K562 (cell line): ENCODE measurements around the gene COX10.

ENCODE experiments used
- ATF6 ChIP-seq: sonication (generic); formaldehyde crosslinking; IDR thresholded peaks from 2 replicates; pipeline ENCODE4 v1.4.0; 2020; ENCODE audit warnings: mild to moderate bottlenecking, missing genetic modification reagents
- CBX5 ChIP-seq: IDR thresholded peaks from 2 replicates; pipeline ENCODE4 v1.6.1; 2014; ENCODE audit warnings: low read depth, borderline replicate concordance
- CHAMP1 ChIP-seq: fragments of 450-650 bp; IDR thresholded peaks from 2 replicates; pipeline ENCODE4 v1.6.1; 2016; ENCODE audit warnings: mild to moderate bottlenecking
- CTCF ChIP-seq, 3 experiments: IDR thresholded peaks in 2 of 3; conservative IDR thresholded peaks in 1 of 3; 2 replicates each; pipeline ENCODE4 v1.5.1; 2011 to 2012; ENCODE audit warnings: low read length in 3 of 3, mild to moderate bottlenecking in 3 of 3, control low read depth in 2 of 3, improper control_type of control experiment in 1 of 3, inconsistent platforms in 1 of 3, low read depth in 1 of 3, mixed read lengths in 1 of 3, moderate library complexity in 1 of 3; ENCODE audit not compliant: insufficient read depth in 2 of 3
- ETV5 ChIP-seq: sonication (generic); formaldehyde crosslinking; IDR thresholded peaks from 2 replicates; pipeline ENCODE4 v1.4.0; 2020; ENCODE audit warnings: low read depth, mild to moderate bottlenecking, missing genetic modification reagents
- GTF3C2 ChIP-seq: IDR thresholded peaks from 3 replicates; pipeline ENCODE4 v1.6.1; 2011; ENCODE audit warnings: borderline replicate concordance, mild to moderate bottlenecking, moderate library complexity; ENCODE audit not compliant: insufficient read length; ENCODE audit errors: extremely low read depth
- LEF1 ChIP-seq: fragments of 450-650 bp; IDR thresholded peaks from 2 replicates; pipeline ENCODE4 v1.6.1; 2016; ENCODE audit warnings: mild to moderate bottlenecking
- POLR2AphosphoS2 ChIP-seq: IDR thresholded peaks from 2 replicates; pipeline ENCODE4 v1.6.1; 2012; ENCODE audit warnings: low read length, improper control_type of control experiment
- SMARCE1 ChIP-seq: fragments of 450-650 bp; IDR thresholded peaks from 2 replicates; pipeline ENCODE4 v1.7.1; 2016; ENCODE audit warnings: mild to moderate bottlenecking

GRCh38 chr17:14144508-14144907, 75.2 kb downstream of the COX10 start:
- no peak for TF ChIP-seq ATF6
- TF ChIP-seq CHAMP1: no peak
- TF ChIP-seq POLR2AphosphoS2: no peak
- no peak for TF ChIP-seq CTCF (IDR thresholded peaks at IDR 0.05 in 2 of 3, conservative IDR thresholded peaks at IDR 0.05 in 1 of 3; ENCODE audit: insufficient read depth in 2 of 3, low read depth in 1 of 3, low read length in 3 of 3)
- no peak for TF ChIP-seq LEF1
- TF ChIP-seq SMARCE1: no peak
- no peak for TF ChIP-seq GTF3C2
- TF ChIP-seq ETV5 (CRISPR knock-in tag): no peak
- TF ChIP-seq CBX5: no peak
